ENCODE results near the gene ARHGEF38.

DNA sequence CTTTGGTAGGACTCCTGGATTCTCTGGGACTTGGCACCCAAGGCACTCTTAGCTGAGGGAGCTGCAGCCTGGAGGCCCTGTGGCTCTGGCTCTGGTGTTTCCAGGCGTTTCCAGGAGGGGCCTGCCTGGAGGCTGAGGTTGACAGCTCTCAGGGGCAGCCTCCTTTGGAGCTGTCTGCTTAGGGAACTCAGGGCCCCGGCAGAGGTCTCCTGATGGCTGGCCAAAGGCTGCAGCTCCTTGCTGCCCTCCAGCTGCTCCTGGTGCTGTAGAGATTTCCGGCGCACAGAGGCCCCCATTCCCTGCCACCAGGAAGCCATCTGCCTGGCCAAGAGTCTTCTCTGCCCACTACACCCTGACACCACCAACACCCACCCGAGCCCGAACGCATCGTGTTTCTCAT is 25.3 kb upstream of the ARHGEF38 start:
- TF ChIP-seq RAD21 (IDR thresholded peaks at IDR 0.05; ENCODE audit: low read depth) (no peak), CEBPB (IDR thresholded peaks at IDR 0.05) (no peak), TAF1 (IDR thresholded peaks at IDR 0.05; ENCODE audit: low read depth) (no peak), EGR1 (IDR thresholded peaks at IDR 0.05) (no peak), FOXM1 (IDR thresholded peaks at IDR 0.05; ENCODE audit: borderline replicate concordance, low read depth) (no peak)
